CD14-positive monocyte (primary cell): ENCODE results near the gene KLHL40. TPM values are rescaled to one million over a fixed set of nuclear protein-coding genes. Genes with fewer than 3 reads are reported as not detected.

ENCODE experiments used
- DNase-seq, 3 donors: peaks; one replicate each; pipeline ENCODE4 v3.0.0-alpha.2; 2011 to 2022
- H2AFZ ChIP-seq: 2 replicates; pipeline ENCODE4 v1.6.0; 2012; ENCODE audit warnings: mild to moderate bottlenecking, low read depth, low read length, inconsistent platforms; ENCODE audit not compliant: insufficient read depth, poor library complexity, severe bottlenecking
- H3K27ac ChIP-seq, 2 donors: 1 replicate in 1 of 2; 2 replicates in 1 of 2; pipeline ENCODE4 v1.5.1; 2012 to 2013; ENCODE audit warnings: low read length in 2 of 2, control low read depth in 1 of 2, inconsistent platforms in 1 of 2, low read depth in 1 of 2, mild to moderate bottlenecking in 1 of 2
- H3K27me3 ChIP-seq, 2 donors: one replicate each; pipeline versions ENCODE4 v1.6.0 to v1.6.1; 2011 to 2013; ENCODE audit warnings: low read length in 2 of 2; ENCODE audit not compliant: control insufficient read depth in 2 of 2, insufficient read depth in 2 of 2
- H3K36me3 ChIP-seq, 2 donors: replicated peaks in 1 of 2; 1 replicate in 1 of 2; 2 replicates in 1 of 2; pipeline versions ENCODE4 v1.5.1 to v1.6.1; 2012 to 2013; ENCODE audit warnings: low read length in 2 of 2, control low read depth in 1 of 2, inconsistent platforms in 1 of 2, mild to moderate bottlenecking in 1 of 2; ENCODE audit not compliant: insufficient read depth in 2 of 2, control insufficient read depth in 1 of 2
- H3K4me1 ChIP-seq, 2 donors: 1 replicate in 1 of 2; 2 replicates in 1 of 2; pipeline versions ENCODE4 v1.5.1 to v1.6.1; 2012 to 2013; ENCODE audit warnings: low read length in 2 of 2, control low read depth in 1 of 2, inconsistent platforms in 1 of 2, mild to moderate bottlenecking in 1 of 2, moderate library complexity in 1 of 2; ENCODE audit not compliant: insufficient read depth in 2 of 2, control insufficient read depth in 1 of 2
- H3K4me2 ChIP-seq: replicated peaks from 2 replicates; pipeline ENCODE3; 2012; ENCODE audit warnings: low read length, moderate library complexity, mild to moderate bottlenecking; ENCODE audit not compliant: poor library complexity, severe bottlenecking; ENCODE audit errors: extremely low read depth
- H3K4me3 ChIP-seq, 3 experiments: fragments of 200-600 bp in 1 of 3; sonication (generic) in 1 of 3; replicated peaks in 1 of 3; 1 replicate in 2 of 3; 2 replicates in 1 of 3; pipeline ENCODE4 v1.5.1; 2011 to 2013; ENCODE audit warnings: low read length in 3 of 3, mild to moderate bottlenecking in 3 of 3, control low read depth in 2 of 3, low read depth in 2 of 3, inconsistent platforms in 1 of 3, moderate library complexity in 1 of 3
- H3K79me2 ChIP-seq: 2 replicates; pipeline ENCODE4 v1.6.0; 2012; ENCODE audit warnings: mild to moderate bottlenecking, control low read depth, inconsistent platforms, low read length, moderate library complexity; ENCODE audit not compliant: insufficient read depth
- H3K9ac ChIP-seq: 2 replicates; pipeline ENCODE4 v1.6.0; 2017; ENCODE audit warnings: low read length, mild to moderate bottlenecking; ENCODE audit not compliant: insufficient read depth, poor library complexity, severe bottlenecking
- H3K9me3 ChIP-seq, 2 donors: replicated peaks in 1 of 2; 1 replicate in 1 of 2; 2 replicates in 1 of 2; pipeline versions ENCODE4 v1.5.1 to v1.6.1; 2012 to 2013; ENCODE audit warnings: low read length in 2 of 2, control low read depth in 1 of 2; ENCODE audit not compliant: control insufficient read depth in 1 of 2, insufficient read depth in 1 of 2
- H4K20me1 ChIP-seq: 2 replicates; pipeline ENCODE4 v1.6.0; 2012; ENCODE audit warnings: mild to moderate bottlenecking, low read length, control low read depth, moderate library complexity; ENCODE audit not compliant: insufficient read depth
- H3K27ac Mint-ChIP-seq, 7 donors: one replicate each; pipeline ENCODE4 v1.8.0; 2020; ENCODE audit warnings: mild to moderate bottlenecking in 7 of 7, mixed read lengths in 7 of 7, moderate library complexity in 6 of 7, inconsistent platforms in 2 of 7
- H3K27me3 Mint-ChIP-seq, 3 donors: one replicate each; pipeline ENCODE4 v1.8.0; 2021 to 2022; ENCODE audit warnings: low read depth in 3 of 3, mild to moderate bottlenecking in 3 of 3, mixed read lengths in 3 of 3, moderate library complexity in 3 of 3, inconsistent platforms in 1 of 3
- H3K36me3 Mint-ChIP-seq, 2 donors: one replicate each; pipeline ENCODE4 v1.8.0; 2020; ENCODE audit warnings: mixed read lengths in 2 of 2, inconsistent platforms in 1 of 2, mild to moderate bottlenecking in 1 of 2
- H3K4me1 Mint-ChIP-seq: one replicate; pipeline ENCODE4 v1.8.0; 2020; ENCODE audit warnings: mild to moderate bottlenecking, mixed read lengths
- H3K4me3 Mint-ChIP-seq, 2 donors: one replicate each; pipeline ENCODE4 v1.8.0; 2020; ENCODE audit warnings: mild to moderate bottlenecking in 2 of 2, mixed read lengths in 2 of 2, moderate library complexity in 1 of 2
- H3K9me3 Mint-ChIP-seq, 7 donors: one replicate each; pipeline ENCODE4 v1.8.0; 2020 to 2022; ENCODE audit warnings: mixed read lengths in 7 of 7, mild to moderate bottlenecking in 6 of 7, moderate library complexity in 6 of 7, inconsistent platforms in 2 of 7
- WGBS: methylation state at CpG from one replicate; pipeline ENCODE4 v1.1.5; 2013; ENCODE audit warnings: missing lambda C conversion rate; ENCODE audit not compliant: insufficient coverage; 5-methylcytosine and 5-hydroxymethylcytosine counted together
- intact Hi-C, 2 donors: fragments of 100-400 bp; cut with micrococcal nuclease; formaldehyde crosslinking; loops; one replicate each; pipeline versions ENCODE4 v1.15.0 to v1.15.1; 2023
- polyA plus RNA-seq, 3 donors: library from polyadenylated mRNA; depleted of rRNA in 1 of 3; unstranded in 2 of 3; stranded (reverse) in 1 of 3; fragments of 300-500 nt in 2 of 3; fragments of >200 nt in 1 of 3; fragmentation: Illumina TruSeq in 2 of 3; gene quantifications; 1 replicate in 2 of 3; 2 replicates in 1 of 3; pipeline ENCODE4 v1.2.3, GENCODE V29; 2012 to 2021
- TF ChIP-seq, protein P1 (sequence below): fragments of 200-600 bp; IDR thresholded peaks from one replicate; pipeline ENCODE4 v1.8.0; 2022; ENCODE audit warnings: antibody characterized with exemption, mild to moderate bottlenecking

Gene KLHL40
- polyA plus RNA-seq, 3 donors, result not detected

DNA sequence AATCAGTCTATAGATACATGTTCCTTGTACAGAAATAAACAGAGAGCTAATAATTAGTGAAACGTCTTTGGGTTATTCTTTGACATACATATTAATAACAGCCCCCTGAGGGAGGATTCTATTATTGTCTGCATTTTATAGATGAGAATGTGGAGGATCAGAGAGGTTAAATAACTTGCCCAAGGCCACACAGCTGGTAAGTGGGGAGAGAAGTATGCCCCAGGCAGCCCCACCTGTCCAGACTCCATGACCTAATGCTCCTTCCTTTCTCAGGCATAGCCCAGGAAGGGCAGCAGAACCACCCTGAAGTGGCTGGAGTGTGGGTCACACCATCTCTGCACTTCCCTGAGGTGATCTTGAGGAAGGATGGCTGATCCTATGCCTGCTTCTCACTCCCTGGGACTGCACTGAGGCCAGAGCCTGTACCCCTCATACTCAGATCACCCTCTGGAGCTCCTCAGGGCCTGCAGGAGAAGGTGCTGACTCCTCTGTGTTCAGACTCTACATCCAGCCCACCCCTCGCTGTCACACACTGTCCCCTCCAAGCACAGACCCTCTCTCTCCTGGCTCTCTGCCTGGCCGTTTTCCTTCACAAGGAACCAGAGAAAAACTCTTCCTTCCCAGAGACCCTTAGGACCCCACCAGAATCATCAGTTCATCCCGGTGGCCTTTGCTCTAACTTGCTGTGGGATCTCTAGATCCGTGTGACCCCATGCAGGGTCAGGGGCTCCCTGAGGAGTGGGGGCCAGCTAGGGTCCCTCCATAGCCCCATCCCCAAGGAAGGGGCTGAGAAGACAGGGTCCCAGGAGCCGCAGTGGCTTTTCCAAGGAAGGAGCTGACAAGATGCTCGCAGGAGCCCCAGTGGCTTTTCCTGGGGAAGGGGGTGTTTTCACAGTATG, 21.6 kb downstream of the KLHL40 start:
- Mint-ChIP-seq H3K36me3 (no peaks in the 10 kb centered on the region), H3K9me3 (no peaks in the 10 kb centered on the region), H3K4me1 (no peaks in the 10 kb centered on the region), H3K27ac (no peak overlapping the region), H3K4me3 (no peak overlapping the region), H3K27me3 (peaks cover 3 to 9% (median 4%) of the 10 kb centered on the region in 3 donors)
- Histone ChIP-seq H3K4me3 (no peak overlapping the region), H3K79me2 (no peaks in the 10 kb centered on the region), H3K27ac (no peak overlapping the region), H3K36me3 (no peaks in the 10 kb centered on the region), H4K20me1 (no peaks in the 10 kb centered on the region), H3K9me3 (no peaks in the 10 kb centered on the region), H3K27me3 (peaks cover 0 to 2% of the 10 kb centered on the region in 2 donors), H3K4me1 (no peaks in the 10 kb centered on the region), H3K4me2 (no peak overlapping the region), H2AFZ (no peak overlapping the region), H3K9ac (no peak overlapping the region)
- TF ChIP-seq, protein P1, sequence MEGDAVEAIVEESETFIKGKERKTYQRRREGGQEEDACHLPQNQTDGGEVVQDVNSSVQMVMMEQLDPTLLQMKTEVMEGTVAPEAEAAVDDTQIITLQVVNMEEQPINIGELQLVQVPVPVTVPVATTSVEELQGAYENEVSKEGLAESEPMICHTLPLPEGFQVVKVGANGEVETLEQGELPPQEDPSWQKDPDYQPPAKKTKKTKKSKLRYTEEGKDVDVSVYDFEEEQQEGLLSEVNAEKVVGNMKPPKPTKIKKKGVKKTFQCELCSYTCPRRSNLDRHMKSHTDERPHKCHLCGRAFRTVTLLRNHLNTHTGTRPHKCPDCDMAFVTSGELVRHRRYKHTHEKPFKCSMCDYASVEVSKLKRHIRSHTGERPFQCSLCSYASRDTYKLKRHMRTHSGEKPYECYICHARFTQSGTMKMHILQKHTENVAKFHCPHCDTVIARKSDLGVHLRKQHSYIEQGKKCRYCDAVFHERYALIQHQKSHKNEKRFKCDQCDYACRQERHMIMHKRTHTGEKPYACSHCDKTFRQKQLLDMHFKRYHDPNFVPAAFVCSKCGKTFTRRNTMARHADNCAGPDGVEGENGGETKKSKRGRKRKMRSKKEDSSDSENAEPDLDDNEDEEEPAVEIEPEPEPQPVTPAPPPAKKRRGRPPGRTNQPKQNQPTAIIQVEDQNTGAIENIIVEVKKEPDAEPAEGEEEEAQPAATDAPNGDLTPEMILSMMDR, result no peak
- 75% methylated on average over 6 of the region's 7 CpGs for WGBS
- no peak for DNase-seq
- intact Hi-C loops, result no loop called here

DNA sequence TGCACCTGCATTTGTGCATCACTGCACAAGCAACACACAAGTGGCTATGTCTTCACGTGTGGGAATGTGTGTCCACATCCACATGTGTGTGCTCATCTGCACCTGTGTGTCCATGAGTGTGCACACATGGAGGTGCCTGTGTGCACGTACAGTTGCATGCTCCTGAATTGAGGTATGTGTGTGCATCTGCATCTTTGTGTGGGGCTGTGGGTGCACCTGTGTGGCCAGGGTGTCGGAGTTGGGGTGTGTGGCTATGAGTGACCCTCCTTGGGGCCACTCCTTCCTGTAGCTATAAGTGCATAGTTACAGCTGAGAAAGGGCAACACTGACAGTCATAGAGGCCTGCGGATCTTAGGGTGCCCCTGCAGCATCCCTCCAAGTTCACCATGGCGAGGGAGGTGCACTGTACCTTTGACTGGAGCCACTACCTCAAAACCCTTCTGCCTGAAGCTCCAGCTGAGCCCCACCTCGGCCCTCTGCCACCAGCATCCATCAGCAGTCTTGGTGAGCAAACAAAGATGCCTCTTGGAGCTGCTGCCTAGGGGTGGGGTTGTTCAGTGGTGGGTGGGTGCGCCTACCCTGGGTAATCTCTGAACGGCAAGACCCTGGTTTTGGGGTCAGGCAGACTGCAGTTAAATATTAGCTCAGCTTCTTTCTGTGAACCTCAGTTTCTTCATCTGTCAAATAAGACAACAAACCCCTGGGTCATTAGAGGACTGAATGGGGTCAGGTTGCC, 22.5 kb downstream of the KLHL40 start:
- H3K4me1 ChIP-seq, result peaks cover 4 to 6% of the 10 kb centered on the region in 2 donors
- H3K9me3 ChIP-seq, result no peaks in the 10 kb centered on the region
- intact Hi-C loops, result no loop called here
- DNase-seq, result no peak
- Mint-ChIP-seq H3K27me3 (peaks cover 1 to 9% (median 4%) of the 10 kb centered on the region in 3 donors), H3K4me3 (no peak overlapping the region), H3K4me1 (peaks cover 5% of the 10 kb centered on the region), H3K27ac (no peak overlapping the region), H3K36me3 (no peaks in the 10 kb centered on the region), H3K9me3 (no peaks in the 10 kb centered on the region)
- WGBS, result 89% methylated on average over 5 of the region's 8 CpGs
- H3K27me3 ChIP-seq, result peaks cover 0 to 2% of the 10 kb centered on the region in 2 donors
- no peaks in the 10 kb centered on the region for H3K36me3 ChIP-seq
- H3K79me2 ChIP-seq, result no peaks in the 10 kb centered on the region
- no peak overlapping the region for H3K9ac ChIP-seq
- H3K4me2 ChIP-seq, result no peak overlapping the region
- H2AFZ ChIP-seq, result no peak overlapping the region
- no peaks in the 10 kb centered on the region for H4K20me1 ChIP-seq
- TF ChIP-seq, protein P1, result no peak
- no peak overlapping the region for H3K27ac ChIP-seq
- H3K4me3 ChIP-seq, result no peak overlapping the region
